ENCODE measurements around the gene CNN2. TPM values are rescaled to one million over a fixed set of nuclear protein-coding genes. Genes with fewer than 3 reads are reported as not detected.
A peak's percentile ranks its signal among the peaks of the same experiment; 100 is the strongest.

The CNN2 gene
- total RNA-seq, 1 experiment from 2014 or later, result 524 TPM

DNA sequence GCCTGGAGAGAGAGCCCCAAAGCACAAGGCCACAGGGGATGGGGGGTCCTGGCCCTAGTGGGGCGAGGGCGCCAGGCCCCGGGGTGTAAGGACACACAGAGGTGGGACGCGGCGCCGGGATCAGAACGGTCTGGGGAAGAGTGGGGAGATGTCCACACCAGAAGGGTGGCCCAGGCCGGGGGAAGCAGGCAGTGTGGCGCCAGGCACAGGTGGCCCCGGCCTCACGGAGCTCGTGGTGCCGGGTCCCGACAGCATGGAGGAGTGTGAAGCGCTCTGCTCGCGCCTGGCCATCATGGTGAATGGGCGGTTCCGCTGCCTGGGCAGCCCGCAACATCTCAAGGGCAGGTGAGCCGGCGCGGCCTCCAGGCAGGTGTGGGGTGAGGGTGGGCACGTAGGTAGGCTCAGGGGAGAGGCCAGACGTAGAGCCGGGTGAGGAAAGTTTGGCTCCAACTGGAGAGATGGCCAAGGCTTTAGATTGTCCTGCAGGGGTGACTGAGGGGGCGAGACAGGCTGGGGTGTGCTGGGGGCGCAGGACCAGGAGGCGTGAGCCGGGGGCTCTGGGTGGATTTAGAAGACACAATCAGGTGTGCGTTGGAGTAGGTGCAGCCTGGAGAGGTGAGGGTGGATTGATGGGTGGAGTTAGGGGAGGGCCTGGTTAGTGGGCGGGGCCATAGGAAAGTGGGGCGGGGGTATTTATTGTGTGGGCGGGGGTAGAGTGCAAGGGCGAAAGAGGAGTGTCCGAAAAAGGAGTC lies 37.7 kb downstream of the CNN2 start:
- peaks cover 11 to 35% of the 10 kb centered on the region in 2 experiments for H3K4me1 Mint-ChIP-seq
- no CpG with 5 or more reads among the region's 37 CpGs for WGBS (ENCODE audit: extremely low coverage, insufficient read length, low lambda C conversion rate)

More for the DNA sequence above, 37.7 kb downstream of the CNN2 start:
- Histone ChIP-seq H3K18ac (ENCODE audit: insufficient read length, low read depth, low read length) (no peak overlapping the region), H2BK12ac (ENCODE audit: insufficient read length, low read depth, low read length) (no peak overlapping the region), H3K4me1 (ENCODE audit: insufficient read depth, low read length) (peaks cover 5% of the 10 kb centered on the region; the same call in 1 of the 2 replicates), H3K27me3 (ENCODE audit: insufficient read depth, low read length) (no peaks in the 10 kb centered on the region; the same call in 1 of the 2 replicates), H3K56ac (ENCODE audit: insufficient read length, low read depth, low read length) (no peak overlapping the region), H2BK20ac (ENCODE audit: low read depth, low read length, poor library complexity, severe bottlenecking) (no peak overlapping the region), H2BK15ac (ENCODE audit: low read depth, low read length) (no peak overlapping the region), H4K91ac (ENCODE audit: insufficient read length, low read depth, low read length) (no peak overlapping the region), H3K4ac (ENCODE audit: low read depth, low read length) (no peak overlapping the region), H2BK5ac (ENCODE audit: insufficient read length, low read length) (no peak overlapping the region), H3K79me2 (ENCODE audit: insufficient read depth, low read length) (no peaks in the 10 kb centered on the region), H4K20me1 (ENCODE audit: control insufficient read depth, insufficient read depth, insufficient read length) (no peaks in the 10 kb centered on the region), H3K4me2 (ENCODE audit: insufficient read depth, insufficient read length, low read length) (peak overlapping the region; percentile 23), H2AK5ac (ENCODE audit: insufficient read length, low read length) (no peak overlapping the region), H3K79me1 (ENCODE audit: insufficient read depth, low read depth, low read length, poor library complexity, severe bottlenecking) (no peaks in the 10 kb centered on the region), H2BK120ac (ENCODE audit: low read depth, low read length, poor library complexity, severe bottlenecking) (no peak overlapping the region), H4K8ac (replicated peaks; ENCODE audit: insufficient read length, low read depth, low read length) (no peak overlapping the region), H2AFZ (ENCODE audit: low read length) (no peak overlapping the region), H3K27ac (ENCODE audit: insufficient read length, low read depth, low read length) (no peak overlapping the region), H3K9ac (ENCODE audit: extremely low read depth, insufficient read length, low read length) (no peak overlapping the region), H3K23ac (ENCODE audit: insufficient read length, low read depth, low read length) (no peak overlapping the region), H3K9me3 (ENCODE audit: control insufficient read depth, low read depth, low read length) (no peaks in the 10 kb centered on the region), H3T11ph (ENCODE audit: low read length) (no peak overlapping the region), H3K14ac (ENCODE audit: insufficient read depth, low read length) (no peak overlapping the region), H4K5ac (ENCODE audit: insufficient read length, low read depth, low read length) (no peak overlapping the region), H3K23me2 (ENCODE audit: insufficient read length, low read depth, low read length, poor library complexity, severe bottlenecking) (peaks cover 22% of the 10 kb centered on the region)
- peaks cover 24% of the 10 kb centered on the region for H3K27me3 Mint-ChIP-seq (ENCODE audit: low read depth)
- DNase-seq, result peak; percentile 80
- peak overlapping the region; percentile 59 to 80 for H3K4me3 Mint-ChIP-seq
- H3K27ac Mint-ChIP-seq, result no peak overlapping the region; a peak in 1 of 7 replicates
- TF ChIP-seq, protein P1, sequence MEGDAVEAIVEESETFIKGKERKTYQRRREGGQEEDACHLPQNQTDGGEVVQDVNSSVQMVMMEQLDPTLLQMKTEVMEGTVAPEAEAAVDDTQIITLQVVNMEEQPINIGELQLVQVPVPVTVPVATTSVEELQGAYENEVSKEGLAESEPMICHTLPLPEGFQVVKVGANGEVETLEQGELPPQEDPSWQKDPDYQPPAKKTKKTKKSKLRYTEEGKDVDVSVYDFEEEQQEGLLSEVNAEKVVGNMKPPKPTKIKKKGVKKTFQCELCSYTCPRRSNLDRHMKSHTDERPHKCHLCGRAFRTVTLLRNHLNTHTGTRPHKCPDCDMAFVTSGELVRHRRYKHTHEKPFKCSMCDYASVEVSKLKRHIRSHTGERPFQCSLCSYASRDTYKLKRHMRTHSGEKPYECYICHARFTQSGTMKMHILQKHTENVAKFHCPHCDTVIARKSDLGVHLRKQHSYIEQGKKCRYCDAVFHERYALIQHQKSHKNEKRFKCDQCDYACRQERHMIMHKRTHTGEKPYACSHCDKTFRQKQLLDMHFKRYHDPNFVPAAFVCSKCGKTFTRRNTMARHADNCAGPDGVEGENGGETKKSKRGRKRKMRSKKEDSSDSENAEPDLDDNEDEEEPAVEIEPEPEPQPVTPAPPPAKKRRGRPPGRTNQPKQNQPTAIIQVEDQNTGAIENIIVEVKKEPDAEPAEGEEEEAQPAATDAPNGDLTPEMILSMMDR (conservative IDR thresholded peaks at IDR 0.05), result no peak
- peaks cover 0 to 2% (median 0%) of the 10 kb centered on the region in 3 experiments; a peak in 1 of 7 replicates for H3K36me3 Mint-ChIP-seq (ENCODE audit: insufficient read depth in 1 of 3, low read depth in 3 of 3)
- H3K9me3 Mint-ChIP-seq, result no peaks in the 10 kb centered on the region

Measured in H9 (cell line).